DMS79 treated with DMSO at 0.1 percent for 48 hours (cell line): ENCODE measurements around the gene MPC1.

Source experiments
- DNase-seq: peaks from one replicate; lab custom pipeline; 2025; lab: John Stamatoyannopoulos, UW

Gene MPC1

GRCh38 chr6:166317261-166318212 is 65.2 kb downstream of the MPC1 start:
- DNase-seq: no peak

- no peak for DNase-seq
These were observed 67.3 kb downstream of the MPC1 start for GRCh38 chr6:166315436-166315835.
